CD4-positive, alpha-beta T cell treated with Interleukin-1 beta for 1 hour (primary cell): ENCODE data around the gene WDR1.

Experiments used
- DNase-seq, 2 donors: peaks; one replicate each; pipeline ENCODE4 v3.0.0-alpha.2; 2020 to 2022

Gene WDR1

GRCh38 chr4:10116569-10117358, at the start of gene WDR1:
Gene WDR1 (minus strand): TSS chr4:10116799. CDS start chr4:10116666, 133 bp downstream.
- peak; percentile 93 to 95 for DNase-seq

- DNase-seq: peak in 1 of 2 donors; percentile 5
These were observed 48.3 kb upstream of the WDR1 start for GRCh38 chr4:10164877-10165283.

GRCh38 chr4:10163296-10163695, 46.7 kb upstream of the WDR1 start:
- no peak for DNase-seq

GRCh38 chr4:10162341-10163000, 45.9 kb upstream of the WDR1 start:
- DNase-seq: no peak

- DNase-seq: peak; percentile 12 to 52
These were observed 45.2 kb upstream of the WDR1 start for GRCh38 chr4:10161840-10162239.

GRCh38 chr4:10161146-10161545, 44.5 kb upstream of the WDR1 start:
- DNase-seq: no peak

GRCh38 chr4:10160281-10160856, 43.8 kb upstream of the WDR1 start:
- peak in 1 of 2 donors; percentile 27 for DNase-seq

- no peak for DNase-seq
These were observed 43.1 kb upstream of the WDR1 start for GRCh38 chr4:10159671-10160070.

- no peak for DNase-seq
These were observed 41.8 kb upstream of the WDR1 start for GRCh38 chr4:10158333-10158942.

- peak; percentile 41 to 46 for DNase-seq
These were observed 41.1 kb upstream of the WDR1 start for GRCh38 chr4:10157478-10158332.

GRCh38 chr4:10154241-10154640, 37.6 kb upstream of the WDR1 start:
- no peak for DNase-seq

- no peak for DNase-seq
These were observed 36.6 kb upstream of the WDR1 start for GRCh38 chr4:10153161-10153560.

GRCh38 chr4:10151182-10151581, 34.6 kb upstream of the WDR1 start:
- DNase-seq: peak in 1 of 2 donors; percentile 15

- DNase-seq: no peak
These were observed 28.4 kb upstream of the WDR1 start for GRCh38 chr4:10144966-10145365.

- no peak for DNase-seq
These were observed 27.9 kb upstream of the WDR1 start for GRCh38 chr4:10144479-10144878.

GRCh38 chr4:10143171-10143570, 26.6 kb upstream of the WDR1 start:
- no peak for DNase-seq

- DNase-seq: no peak
These were observed 24.5 kb upstream of the WDR1 start for GRCh38 chr4:10140866-10141759.

- DNase-seq: no peak
These were observed 22.9 kb upstream of the WDR1 start for GRCh38 chr4:10139518-10139917.

GRCh38 chr4:10135260-10135659, 18.7 kb upstream of the WDR1 start:
- DNase-seq: no peak

GRCh38 chr4:10134141-10134540, 17.5 kb upstream of the WDR1 start:
- no peak for DNase-seq

- DNase-seq: no peak
These were observed 14.6 kb upstream of the WDR1 start for GRCh38 chr4:10131202-10131601.
